Dedifferentiated amniotic fluid mesenchymal stem cell (primary cell): ENCODE measurements around the gene CUL4B.
"Not testable (repeated sequence)": the region's sequence is repeated elsewhere in the genome, so short reads cannot be mapped to it uniquely, and the experiment has no call there.

Experiments used
- DNase-seq: peaks from one replicate; pipeline ENCODE4 v3.0.0-alpha.2; 2016; ENCODE audit errors: extremely low spot score

CUL4B gene

GRCh38 chrX:120522820-120523219 is 37.9 kb downstream of the CUL4B start:
- DNase-seq = no peak

GRCh38 chrX:120517936-120518335 is 42.8 kb downstream of the CUL4B start:
- DNase-seq = peak; percentile 44

- DNase-seq = no peak
Measured at GRCh38 chrX:120514236-120514635, 46.5 kb downstream of the CUL4B start.

- no peak for DNase-seq
Measured at GRCh38 chrX:120512627-120513026, 48.1 kb downstream of the CUL4B start.

DNA sequence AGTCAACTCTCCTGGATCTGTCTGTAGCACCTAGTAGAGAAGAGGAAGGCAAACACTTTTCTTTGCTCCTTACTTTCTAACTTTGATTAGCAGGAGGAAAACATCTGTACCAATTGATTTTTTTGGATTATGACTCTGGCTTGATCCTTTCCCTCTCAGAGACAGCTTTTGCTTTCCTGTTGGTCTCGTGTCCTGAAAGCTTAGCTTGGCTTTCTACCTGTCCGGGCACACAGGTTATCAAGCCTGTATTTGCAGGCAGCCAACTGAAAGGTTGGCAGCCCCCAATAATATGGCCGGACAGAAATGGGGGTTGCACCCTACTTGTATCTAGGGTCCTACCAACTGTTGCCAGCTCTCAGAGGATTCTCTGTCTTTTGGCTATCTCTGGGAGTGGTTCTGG is 48.5 kb downstream of the CUL4B start:
- no peak for DNase-seq

GRCh38 chrX:120504569-120504968 is 56.2 kb downstream of the CUL4B start:
- DNase-seq = no peak

- no peak for DNase-seq
Measured at GRCh38 chrX:120499301-120500072, 61.3 kb downstream of the CUL4B start.

- DNase-seq = not testable (repeated sequence)
Measured at GRCh38 chrX:120490119-120490518, 70.6 kb downstream of the CUL4B start.

GRCh38 chrX:120486786-120487185 is 74.0 kb downstream of the CUL4B start:
- DNase-seq = no peak

DNA sequence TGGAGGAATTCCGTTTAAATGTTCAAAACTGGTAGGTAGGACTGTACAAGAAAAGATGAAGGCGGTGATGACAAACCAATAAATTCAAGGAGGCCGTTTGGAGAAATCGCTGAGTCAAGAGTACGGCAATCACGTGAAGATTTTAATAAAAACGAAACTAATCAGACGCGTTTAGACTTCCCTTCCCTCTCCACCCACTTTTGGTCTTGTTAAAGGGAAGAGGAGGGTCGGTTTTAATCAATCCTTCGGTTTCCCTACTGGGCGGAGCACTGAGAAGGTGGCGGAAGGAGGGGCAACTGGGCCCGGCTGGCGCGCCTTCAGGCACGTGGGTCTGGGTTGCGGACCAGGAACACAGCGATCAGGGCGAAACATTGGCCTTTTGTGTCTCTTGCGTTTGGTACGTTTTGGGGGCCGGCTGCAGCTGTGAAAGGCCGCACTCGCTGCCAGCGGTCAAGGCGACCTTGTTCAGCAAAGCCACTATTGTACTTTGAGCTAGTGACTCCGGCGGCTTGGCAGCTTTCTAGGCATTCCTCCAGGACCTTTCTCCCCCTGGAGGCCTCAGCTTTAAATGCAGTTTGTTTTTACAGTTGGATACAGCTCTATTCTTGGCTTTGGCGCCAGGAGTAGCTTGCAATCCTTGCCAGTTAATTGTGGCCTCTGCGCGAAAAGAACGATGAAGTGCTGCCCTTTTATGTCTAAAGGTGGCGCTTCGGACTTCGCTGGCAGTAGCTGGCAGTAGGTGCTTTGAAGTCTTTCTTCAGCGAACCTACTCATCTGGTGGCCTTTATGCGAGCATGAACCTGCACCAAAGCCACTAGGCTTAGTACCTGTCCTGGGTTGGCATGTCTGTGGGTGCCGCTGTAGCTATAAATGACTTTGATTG is 74.9 kb downstream of the CUL4B start:
- peak; percentile 69 for DNase-seq

DNA sequence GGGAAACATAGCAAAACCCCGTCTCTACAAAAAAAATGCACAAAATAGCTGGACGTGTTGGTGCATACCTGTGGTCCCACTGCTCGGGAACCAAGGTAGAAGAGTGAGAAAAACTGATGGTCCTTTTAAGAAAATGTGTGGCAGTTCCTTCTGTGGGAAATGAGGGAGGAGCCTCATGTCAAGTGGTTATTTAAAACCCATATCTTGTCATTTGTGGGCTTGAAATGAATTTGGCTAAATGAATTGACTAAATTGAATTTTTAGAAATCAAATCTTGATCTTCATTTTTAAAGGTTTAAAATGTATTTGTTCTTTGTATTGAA is 75.5 kb downstream of the CUL4B start:
- DNase-seq = no peak

DNA sequence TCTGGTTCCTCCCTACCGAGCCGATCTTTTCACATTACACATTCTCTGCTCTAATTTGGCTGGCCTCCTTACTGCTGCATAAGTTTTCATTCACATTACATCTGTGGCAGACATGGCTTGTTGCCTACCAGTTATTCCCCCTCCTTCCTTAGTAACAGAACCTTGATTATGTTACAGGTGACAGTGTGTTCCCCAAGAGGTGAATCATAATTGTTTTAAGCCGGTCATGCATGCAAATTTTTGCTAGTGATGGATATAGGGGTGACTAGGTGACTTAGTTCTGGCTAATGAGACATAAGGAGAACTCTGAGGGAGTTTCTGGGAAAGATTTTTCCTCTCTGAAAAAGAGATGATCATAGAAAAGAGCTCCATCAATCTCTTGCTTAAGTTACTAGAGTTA is 83.3 kb downstream of the CUL4B start:
- DNase-seq = no peak

- no peak for DNase-seq
Measured at GRCh38 chrX:120476714-120477113, 84.0 kb downstream of the CUL4B start.

DNA sequence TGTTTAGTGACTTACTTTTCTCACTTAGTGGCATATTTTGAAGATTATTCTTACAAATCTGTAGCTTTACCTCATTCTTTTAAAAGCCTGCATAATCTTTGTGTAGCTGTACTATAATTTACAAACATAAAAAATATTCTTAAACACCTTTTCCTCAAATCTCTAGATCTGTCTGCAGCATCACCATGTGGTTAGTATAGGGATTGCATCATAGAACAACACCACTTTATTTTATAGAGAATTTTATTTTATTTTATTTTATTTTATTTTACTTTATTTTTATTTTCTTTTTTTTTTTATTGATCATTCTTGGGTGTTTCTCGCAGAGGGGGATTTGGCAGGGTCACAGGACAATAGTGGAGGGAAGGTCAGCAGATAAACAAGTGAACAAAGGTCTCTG is 85.3 kb downstream of the CUL4B start:
- DNase-seq = not testable (repeated sequence)
